IPS-11a (cell line): Measurements from ENCODE around the gene MCL1.
A peak's percentile ranks its signal among the peaks of the same experiment; 100 is the strongest.
"Not testable (repeated sequence)": the region's sequence is repeated elsewhere in the genome, so short reads cannot be mapped to it uniquely, and the experiment has no call there.

ENCODE experiments used
- H3K4me3 ChIP-seq: one replicate; pipeline ENCODE4 v1.5.1; 2013; ENCODE audit warnings: low read depth, low read length, control low read depth

MCL1 gene

GRCh38 chr1:150579110-150579944, at the start of gene MCL1:
MCL1 (minus strand) TSS chr1:150579610; CDS start chr1:150579530, 80 bp downstream.
- peak within 1 kb of the TSS; percentile 99 for H3K4me3 ChIP-seq

GRCh38 chr1:150628766-150629114, 49.3 kb upstream of the MCL1 start:
- peak overlapping the region; percentile 84 for H3K4me3 ChIP-seq

GRCh38 chr1:150627826-150628410, 48.5 kb upstream of the MCL1 start:
- H3K4me3 ChIP-seq, result peak overlapping the region; percentile 84

- H3K4me3 ChIP-seq, result no peak overlapping the region
Observed at GRCh38 chr1:150626150-150626549, 46.7 kb upstream of the MCL1 start.

- H3K4me3 ChIP-seq, result not testable (repeated sequence)
Observed at GRCh38 chr1:150624546-150624945, 45.1 kb upstream of the MCL1 start.

GRCh38 chr1:150624134-150624533, 44.7 kb upstream of the MCL1 start:
- not testable (repeated sequence) for H3K4me3 ChIP-seq

- no peak overlapping the region for H3K4me3 ChIP-seq
Observed at GRCh38 chr1:150622303-150622975, 43.0 kb upstream of the MCL1 start.

- no peak overlapping the region for H3K4me3 ChIP-seq
Observed at GRCh38 chr1:150621497-150622302, 42.3 kb upstream of the MCL1 start.

- no peak overlapping the region for H3K4me3 ChIP-seq
Observed at GRCh38 chr1:150620919-150621318, 41.5 kb upstream of the MCL1 start.

GRCh38 chr1:150619576-150620509, 40.4 kb upstream of the MCL1 start:
- H3K4me3 ChIP-seq, result no peak overlapping the region

- no peak overlapping the region for H3K4me3 ChIP-seq
Observed at GRCh38 chr1:150615346-150616201, 36.2 kb upstream of the MCL1 start.

GRCh38 chr1:150613061-150613920, 33.9 kb upstream of the MCL1 start:
- no peak overlapping the region for H3K4me3 ChIP-seq

- H3K4me3 ChIP-seq, result no peak overlapping the region
Observed at GRCh38 chr1:150612014-150612345, 32.6 kb upstream of the MCL1 start.

- H3K4me3 ChIP-seq, result no peak overlapping the region
Observed at GRCh38 chr1:150610576-150610975, 31.2 kb upstream of the MCL1 start.

- no peak overlapping the region for H3K4me3 ChIP-seq
Observed at GRCh38 chr1:150609732-150610131, 30.3 kb upstream of the MCL1 start.

- no peak overlapping the region for H3K4me3 ChIP-seq
Observed at GRCh38 chr1:150606463-150607142, 27.2 kb upstream of the MCL1 start.

GRCh38 chr1:150605451-150605731, 26.0 kb upstream of the MCL1 start:
- not testable (repeated sequence) for H3K4me3 ChIP-seq

GRCh38 chr1:150604226-150604588, 24.8 kb upstream of the MCL1 start:
- no peak overlapping the region for H3K4me3 ChIP-seq
